ENCODE results near the gene BEND2.

- TF ChIP-seq CTCF (IDR thresholded peaks at IDR 0.05), result no peak
- no peak for TF ChIP-seq POLR2A (IDR thresholded peaks at IDR 0.05)
- TF ChIP-seq POLR2AphosphoS5 (IDR thresholded peaks at IDR 0.05; ENCODE audit: insufficient read depth in 1 of 2, low read depth in 1 of 2), result no peak
Observed at GRCh38 chrX:18206657-18207056, 14.0 kb downstream of the BEND2 start.

All from vagina (tissue), 2 donors.